8988T (cell line): ENCODE results near the gene MAGEF1.

Source experiments
- DNase-seq: peaks from one replicate; pipeline ENCODE4 v3.0.0; 2011

Gene MAGEF1

GRCh38 chr3:184711493-184712247 is at the start of gene MAGEF1:
MAGEF1 (minus strand) TSS chr3:184712064; CDS start chr3:184711821, 243 bp downstream.
- peak; percentile 91 for DNase-seq

- DNase-seq, result no peak
Measured at GRCh38 chr3:184761075-184761841, 49.4 kb upstream of the MAGEF1 start.

- DNase-seq, result no peak
Measured at GRCh38 chr3:184760337-184761074, 48.6 kb upstream of the MAGEF1 start.

- no peak for DNase-seq
Measured at GRCh38 chr3:184759666-184760200, 47.9 kb upstream of the MAGEF1 start.

- DNase-seq, result no peak
Measured at GRCh38 chr3:184758056-184758455, 46.2 kb upstream of the MAGEF1 start.

- DNase-seq, result no peak
Measured at GRCh38 chr3:184757022-184757651, 45.3 kb upstream of the MAGEF1 start.

GRCh38 chr3:184756151-184757021 is 44.5 kb upstream of the MAGEF1 start:
- DNase-seq, result no peak

- DNase-seq, result no peak
Measured at GRCh38 chr3:184755315-184755731, 43.5 kb upstream of the MAGEF1 start.

GRCh38 chr3:184752361-184752760 is 40.5 kb upstream of the MAGEF1 start:
- DNase-seq, result no peak

- no peak for DNase-seq
Measured at GRCh38 chr3:184751204-184752040, 39.6 kb upstream of the MAGEF1 start.

- DNase-seq, result no peak
Measured at GRCh38 chr3:184750349-184751083, 38.7 kb upstream of the MAGEF1 start.

GRCh38 chr3:184749168-184749744 is 37.4 kb upstream of the MAGEF1 start:
- no peak for DNase-seq

GRCh38 chr3:184748219-184749135 is 36.6 kb upstream of the MAGEF1 start:
- DNase-seq, result peak; percentile 48

GRCh38 chr3:184746131-184747120 is 34.6 kb upstream of the MAGEF1 start:
- no peak for DNase-seq

GRCh38 chr3:184745526-184745925 is 33.7 kb upstream of the MAGEF1 start:
- DNase-seq, result no peak

GRCh38 chr3:184743248-184743647 is 31.4 kb upstream of the MAGEF1 start:
- DNase-seq, result no peak

GRCh38 chr3:184742676-184743135 is 30.8 kb upstream of the MAGEF1 start:
- no peak for DNase-seq
